ENCODE results near the gene RRAGD.
"Not testable (repeated sequence)": the region's sequence is repeated elsewhere in the genome, so short reads cannot be mapped to it uniquely, and the experiment has no call there.

The RRAGD gene

DNA sequence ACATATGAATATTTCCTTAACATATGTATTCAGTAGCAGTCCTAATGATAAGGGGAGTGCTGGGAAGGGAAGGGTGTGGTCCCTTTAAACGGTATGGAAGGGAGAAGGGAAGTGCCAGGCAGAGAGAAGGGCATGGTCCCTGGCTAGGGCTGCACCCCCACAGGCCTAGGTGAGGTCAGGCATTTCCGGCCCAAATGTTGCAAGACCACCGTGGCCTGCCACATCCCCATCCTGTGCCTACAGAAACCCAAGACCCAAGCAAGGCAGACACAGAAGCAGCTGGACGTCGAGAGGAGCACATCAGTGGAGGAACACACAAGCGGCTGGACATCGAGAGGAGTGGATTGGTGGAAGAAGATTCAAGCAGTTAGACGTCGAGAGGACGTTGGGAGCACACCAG is 5.9 kb downstream of the RRAGD start:
- Mint-ChIP-seq H3K27me3 (peaks cover 31% of the 10 kb centered on the region), H3K36me3 (ENCODE audit: insufficient read depth) (no peaks in the 10 kb centered on the region), H3K9me3 (no peaks in the 10 kb centered on the region), H3K27ac (ENCODE audit: low read depth) (no peak overlapping the region), H3K4me3 (no peak overlapping the region), H3K4me1 (no peaks in the 10 kb centered on the region)
- ATAC-seq (replicated peaks; ENCODE audit: extremely low read depth, poor library complexity, severe bottlenecking) (no peak), DNase-seq (ENCODE audit: low spot score in 2 of 2) (no peak)

GRCh38 chr6:89404512-89404911 is 7.6 kb downstream of the RRAGD start:
- H3K4me1 Mint-ChIP-seq = no peaks in the 10 kb centered on the region
- no peak overlapping the region for H3K27ac Mint-ChIP-seq (ENCODE audit: low read depth)
- no peaks in the 10 kb centered on the region for H3K36me3 Mint-ChIP-seq (ENCODE audit: insufficient read depth)
- no peak for DNase-seq (ENCODE audit: low spot score in 2 of 2)
- no peak for ATAC-seq (replicated peaks; ENCODE audit: extremely low read depth, poor library complexity, severe bottlenecking)
- H3K27me3 Mint-ChIP-seq = peaks cover 31% of the 10 kb centered on the region
- H3K9me3 Mint-ChIP-seq = no peaks in the 10 kb centered on the region
- H3K4me3 Mint-ChIP-seq = no peak overlapping the region

DNA sequence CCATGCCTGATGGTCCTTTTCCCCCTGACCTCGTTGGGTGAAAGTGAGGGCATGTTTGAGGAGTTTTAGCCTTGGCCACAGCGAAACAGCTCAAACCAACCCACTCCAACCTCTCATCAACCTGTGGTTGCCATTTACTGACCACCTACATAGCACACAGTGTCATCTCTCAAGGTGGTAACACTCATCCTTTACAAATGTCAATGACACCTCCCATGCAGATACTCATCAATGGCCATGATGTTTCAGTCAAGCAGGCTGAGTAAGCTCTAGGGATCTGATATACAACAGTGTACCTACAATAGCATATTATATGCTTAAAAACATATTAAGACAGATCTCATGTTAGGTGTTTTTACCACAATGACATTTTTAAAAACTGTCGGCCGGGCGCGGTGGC is 9.3 kb downstream of the RRAGD start:
- Mint-ChIP-seq H3K27me3 (peaks cover 31% of the 10 kb centered on the region), H3K4me3 (no peak overlapping the region), H3K27ac (ENCODE audit: low read depth) (no peak overlapping the region), H3K4me1 (no peaks in the 10 kb centered on the region), H3K9me3 (no peaks in the 10 kb centered on the region), H3K36me3 (ENCODE audit: insufficient read depth) (no peaks in the 10 kb centered on the region)
- DNase-seq (ENCODE audit: low spot score in 2 of 2) (no peak), ATAC-seq (replicated peaks; ENCODE audit: extremely low read depth, poor library complexity, severe bottlenecking) (no peak)

DNA sequence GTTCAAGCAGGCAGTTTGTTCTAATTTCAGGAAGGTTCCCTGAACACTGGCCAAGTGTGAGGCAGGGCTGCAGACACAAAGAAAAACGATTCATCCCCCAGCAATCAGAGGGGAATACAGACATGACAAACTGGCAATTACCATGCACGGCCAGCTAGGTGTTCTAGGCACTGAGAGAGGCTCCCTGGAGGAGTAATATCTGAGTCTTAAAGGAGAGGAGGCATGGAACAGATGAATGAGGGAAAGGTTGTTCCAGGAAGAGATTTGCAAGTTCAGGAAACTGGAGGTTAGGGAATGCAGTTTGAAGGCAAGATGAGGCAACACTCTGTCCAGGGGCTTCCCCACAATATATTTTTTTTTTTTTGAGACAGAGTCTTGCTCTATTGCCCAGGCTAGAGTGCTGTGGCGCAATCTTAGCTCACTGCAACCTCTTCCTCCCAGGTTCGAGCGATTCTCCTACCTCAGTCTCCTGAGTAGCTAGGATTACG is 11.1 kb downstream of the RRAGD start:
- Mint-ChIP-seq H3K4me3 (no peak overlapping the region), H3K27ac (ENCODE audit: low read depth) (no peak overlapping the region), H3K27me3 (peaks cover 26% of the 10 kb centered on the region), H3K9me3 (no peaks in the 10 kb centered on the region), H3K36me3 (ENCODE audit: insufficient read depth) (no peaks in the 10 kb centered on the region), H3K4me1 (no peaks in the 10 kb centered on the region)
- DNase-seq (ENCODE audit: low spot score in 2 of 2) (no peak), ATAC-seq (replicated peaks; ENCODE audit: extremely low read depth, poor library complexity, severe bottlenecking) (no peak)

DNA sequence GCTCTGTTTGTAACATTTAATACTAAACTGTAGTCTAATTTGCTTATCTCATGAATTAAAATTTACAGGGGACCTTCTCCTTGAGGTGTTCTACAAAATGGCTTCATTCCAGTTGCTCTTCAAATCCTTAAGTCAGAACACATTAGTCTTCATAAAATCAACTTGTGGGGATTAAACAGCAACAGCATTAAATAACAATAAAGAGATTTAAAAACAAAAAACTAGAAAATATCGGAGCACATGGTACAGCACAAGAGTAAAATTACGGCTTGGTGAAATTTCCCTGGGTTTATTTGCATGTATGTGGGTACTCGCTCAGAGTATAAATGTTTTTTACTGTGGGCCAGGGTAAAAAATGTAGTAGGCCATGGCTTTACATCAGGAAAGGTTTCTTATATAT is 12.0 kb downstream of the RRAGD start:
- Mint-ChIP-seq H3K36me3 (ENCODE audit: insufficient read depth) (no peaks in the 10 kb centered on the region), H3K4me1 (no peaks in the 10 kb centered on the region), H3K9me3 (no peaks in the 10 kb centered on the region), H3K27me3 (peaks cover 17% of the 10 kb centered on the region), H3K4me3 (no peak overlapping the region), H3K27ac (ENCODE audit: low read depth) (no peak overlapping the region)
- DNase-seq (ENCODE audit: low spot score in 2 of 2) = no peak
- no peak for ATAC-seq (replicated peaks; ENCODE audit: extremely low read depth, poor library complexity, severe bottlenecking)

DNA sequence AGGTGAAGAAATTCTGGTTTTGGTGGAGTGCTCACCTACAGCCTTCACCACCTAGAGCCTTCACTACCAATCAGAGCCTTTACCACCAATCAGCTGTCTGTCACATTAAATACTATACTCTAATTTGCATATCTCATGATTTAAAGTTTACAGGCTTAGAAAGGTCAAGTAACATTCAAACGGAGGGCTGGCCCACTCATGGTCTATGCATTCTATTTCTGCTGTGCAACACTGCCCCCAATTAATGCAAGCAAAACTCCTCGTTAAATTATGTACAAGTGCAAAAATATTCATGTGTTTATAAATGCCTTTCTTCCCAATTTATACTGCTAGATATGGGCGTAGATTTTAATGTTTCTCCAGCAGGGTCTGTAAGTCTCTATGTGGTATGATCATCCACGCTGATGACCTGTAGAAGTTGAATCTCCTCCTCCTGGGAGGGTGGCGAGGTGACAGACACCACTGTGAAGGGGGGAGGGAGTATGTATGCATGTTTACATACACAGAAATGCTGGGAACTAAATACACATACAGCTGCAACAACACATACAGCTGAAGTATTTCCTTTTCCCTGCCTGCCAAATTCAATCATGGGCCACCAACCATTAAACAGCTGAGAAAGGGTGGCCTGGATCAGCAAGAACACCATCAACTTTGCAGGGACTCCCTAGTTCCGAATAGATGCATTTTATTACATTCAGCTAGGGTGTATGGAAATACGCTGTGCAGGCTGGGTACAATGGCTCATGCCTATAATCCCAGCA is 13.1 kb downstream of the RRAGD start:
- DNase-seq (ENCODE audit: low spot score in 2 of 2) = no peak
- H3K4me1 Mint-ChIP-seq = no peaks in the 10 kb centered on the region
- H3K36me3 Mint-ChIP-seq (ENCODE audit: insufficient read depth) = no peaks in the 10 kb centered on the region
- H3K27me3 Mint-ChIP-seq = peaks cover 12% of the 10 kb centered on the region
- no peak overlapping the region for H3K27ac Mint-ChIP-seq (ENCODE audit: low read depth)
- no peak for ATAC-seq (replicated peaks; ENCODE audit: extremely low read depth, poor library complexity, severe bottlenecking)
- H3K9me3 Mint-ChIP-seq = no peaks in the 10 kb centered on the region
- no peak overlapping the region for H3K4me3 Mint-ChIP-seq

DNA sequence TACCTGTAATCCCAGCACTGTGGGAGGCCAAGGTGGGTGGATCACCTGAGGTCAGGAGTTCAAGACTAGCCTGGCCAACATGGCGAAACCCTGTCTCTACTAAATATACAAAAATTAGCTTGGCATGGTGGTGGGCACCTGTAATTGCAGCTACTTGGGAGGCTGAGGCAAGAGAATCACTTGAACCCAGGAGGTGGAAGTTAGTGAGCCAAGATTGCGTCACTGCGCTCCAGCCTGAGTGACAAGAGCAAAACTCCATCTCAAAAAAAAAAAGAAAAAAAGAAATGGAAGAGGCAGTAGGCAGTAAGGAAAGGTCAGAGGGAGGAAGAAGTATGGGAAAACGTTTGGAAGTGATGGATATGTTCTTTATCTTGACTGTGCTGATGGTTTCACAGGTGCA is 14.2 kb downstream of the RRAGD start:
- H3K27ac Mint-ChIP-seq (ENCODE audit: low read depth); H3K4me3 Mint-ChIP-seq; DNase-seq (ENCODE audit: low spot score in 2 of 2); H3K9me3 Mint-ChIP-seq; ATAC-seq (replicated peaks; ENCODE audit: extremely low read depth, poor library complexity, severe bottlenecking); H3K4me1 Mint-ChIP-seq; H3K36me3 Mint-ChIP-seq (ENCODE audit: insufficient read depth): not testable (repeated sequence)
- H3K27me3 Mint-ChIP-seq = peaks cover 23% of the 10 kb centered on the region

DNA sequence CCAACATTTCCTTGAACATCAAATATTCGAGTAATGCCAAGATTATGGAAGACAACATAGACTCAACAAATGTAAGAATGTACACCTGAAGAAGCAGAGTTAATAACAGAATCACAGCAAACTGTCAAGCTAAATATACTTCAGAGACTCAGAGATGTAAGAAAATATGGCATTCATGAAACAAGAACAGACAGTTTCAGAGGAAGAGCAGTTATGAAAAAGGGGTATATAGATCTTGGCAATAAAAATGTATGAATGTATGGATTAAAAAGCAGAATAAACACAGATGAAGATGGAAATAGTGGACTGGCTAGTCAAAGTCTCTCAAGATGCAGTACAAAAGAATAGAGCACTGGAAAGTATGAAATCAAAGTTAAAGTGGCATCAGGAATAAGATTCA is 18.4 kb downstream of the RRAGD start:
- no peaks in the 10 kb centered on the region for H3K36me3 Mint-ChIP-seq (ENCODE audit: insufficient read depth)
- H3K9me3 Mint-ChIP-seq = no peaks in the 10 kb centered on the region
- peaks cover 17% of the 10 kb centered on the region for H3K27me3 Mint-ChIP-seq
- ATAC-seq (replicated peaks; ENCODE audit: extremely low read depth, poor library complexity, severe bottlenecking) (no peak), DNase-seq (ENCODE audit: low spot score in 2 of 2) (no peak)
- H3K4me1 Mint-ChIP-seq = no peaks in the 10 kb centered on the region
- H3K27ac Mint-ChIP-seq (ENCODE audit: low read depth) = no peak overlapping the region
- H3K4me3 Mint-ChIP-seq = no peak overlapping the region

DNA sequence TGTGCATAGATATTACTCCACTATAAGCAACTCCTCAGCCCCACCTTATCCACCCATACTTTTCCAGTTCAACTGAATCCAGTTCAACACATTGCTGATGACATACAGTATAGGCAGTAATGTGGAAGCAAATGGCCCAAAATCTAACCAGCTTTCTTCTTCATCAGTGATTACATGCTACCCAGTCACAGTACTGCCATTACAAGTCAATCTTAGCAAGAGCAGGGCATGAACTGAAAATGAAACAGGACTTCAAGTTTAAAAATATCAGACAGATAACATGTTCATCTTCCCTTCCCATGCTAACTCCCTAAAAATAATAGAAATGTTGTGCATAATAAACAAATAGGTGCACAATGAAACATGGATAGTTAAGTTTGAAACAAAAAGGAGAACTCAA is 19.2 kb downstream of the RRAGD start:
- Mint-ChIP-seq H3K9me3 (no peaks in the 10 kb centered on the region), H3K4me1 (no peaks in the 10 kb centered on the region), H3K27me3 (peaks cover 24% of the 10 kb centered on the region), H3K27ac (ENCODE audit: low read depth) (no peak overlapping the region), H3K36me3 (ENCODE audit: insufficient read depth) (no peaks in the 10 kb centered on the region), H3K4me3 (no peak overlapping the region)
- no peak for ATAC-seq (replicated peaks; ENCODE audit: extremely low read depth, poor library complexity, severe bottlenecking)
- no peak for DNase-seq (ENCODE audit: low spot score in 2 of 2)

GRCh38 chr6:89388846-89389245 is 23.2 kb downstream of the RRAGD start:
- Mint-ChIP-seq H3K4me3 (no peak overlapping the region), H3K9me3 (no peaks in the 10 kb centered on the region), H3K27me3 (peaks cover 25% of the 10 kb centered on the region), H3K27ac (ENCODE audit: low read depth) (no peak overlapping the region), H3K4me1 (no peaks in the 10 kb centered on the region), H3K36me3 (ENCODE audit: insufficient read depth) (no peaks in the 10 kb centered on the region)
- no peak for ATAC-seq (replicated peaks; ENCODE audit: extremely low read depth, poor library complexity, severe bottlenecking)
- no peak for DNase-seq (ENCODE audit: low spot score in 2 of 2)

GRCh38 chr6:89387516-89388201 is 24.4 kb downstream of the RRAGD start:
- Mint-ChIP-seq H3K4me3 (no peak overlapping the region), H3K27ac (ENCODE audit: low read depth) (no peak overlapping the region), H3K9me3 (no peaks in the 10 kb centered on the region), H3K27me3 (peaks cover 13% of the 10 kb centered on the region), H3K4me1 (no peaks in the 10 kb centered on the region), H3K36me3 (ENCODE audit: insufficient read depth) (no peaks in the 10 kb centered on the region)
- ATAC-seq (replicated peaks; ENCODE audit: extremely low read depth, poor library complexity, severe bottlenecking) (no peak), DNase-seq (ENCODE audit: low spot score in 2 of 2) (no peak)

GRCh38 chr6:89386917-89387491 is 25.1 kb downstream of the RRAGD start:
- no peak for ATAC-seq (replicated peaks; ENCODE audit: extremely low read depth, poor library complexity, severe bottlenecking)
- Mint-ChIP-seq H3K27me3 (peaks cover 12% of the 10 kb centered on the region), H3K36me3 (ENCODE audit: insufficient read depth) (no peaks in the 10 kb centered on the region), H3K9me3 (no peaks in the 10 kb centered on the region), H3K4me3 (no peak overlapping the region), H3K4me1 (no peaks in the 10 kb centered on the region), H3K27ac (ENCODE audit: low read depth) (no peak overlapping the region)
- no peak for DNase-seq (ENCODE audit: low spot score in 2 of 2)

DNA sequence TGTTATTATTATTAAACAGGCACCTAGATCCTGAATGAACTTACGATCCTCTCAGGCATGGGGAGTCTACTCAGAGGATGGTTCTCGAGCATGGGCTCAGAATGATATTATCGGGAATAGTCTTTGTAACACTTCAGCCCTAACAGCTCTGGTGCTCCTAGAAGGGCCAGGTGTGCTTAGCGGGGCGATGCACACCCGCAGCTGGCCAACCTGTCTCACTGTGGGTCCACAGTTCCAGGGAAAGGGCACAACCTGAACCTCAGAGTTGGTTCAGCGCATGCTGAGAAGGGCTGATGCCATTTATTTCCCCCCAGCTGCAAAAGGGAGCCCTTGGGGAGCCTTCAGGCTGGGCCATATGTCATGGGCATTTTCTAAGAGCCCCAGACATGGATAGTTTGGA is 26.2 kb downstream of the RRAGD start:
- ATAC-seq (replicated peaks; ENCODE audit: extremely low read depth, poor library complexity, severe bottlenecking) (no peak), DNase-seq (ENCODE audit: low spot score in 2 of 2) (no peak)
- Mint-ChIP-seq H3K27ac (ENCODE audit: low read depth) (no peak overlapping the region), H3K9me3 (no peaks in the 10 kb centered on the region), H3K27me3 (peaks cover 12% of the 10 kb centered on the region), H3K4me1 (no peaks in the 10 kb centered on the region), H3K4me3 (no peak overlapping the region), H3K36me3 (ENCODE audit: insufficient read depth) (no peaks in the 10 kb centered on the region)
